Measurements from ENCODE around the gene CRX. TPM values are rescaled to one million over a fixed set of nuclear protein-coding genes. Genes with fewer than 3 reads are reported as not detected.
"Not testable (repeated sequence)": the region's sequence is repeated elsewhere in the genome, so short reads cannot be mapped to it uniquely, and the experiment has no call there.

CRX gene
- total RNA-seq, 2 donors from 2014 or later, result 0.44 to 0.66 TPM

GRCh38 chr19:47848823-47849473 lies 27.2 kb downstream of the CRX start:
- Mint-ChIP-seq H3K4me3 (peak overlapping the region; percentile 56), H3K36me3 (ENCODE audit: low read depth) (no peaks in the 10 kb centered on the region), H3K27ac (peak overlapping the region; percentile 95), H3K9me3 (no peaks in the 10 kb centered on the region), H3K4me1 (peaks cover 26% of the 10 kb centered on the region), H3K27me3 (ENCODE audit: insufficient read depth) (no peaks in the 10 kb centered on the region)
- Histone ChIP-seq H3K27ac (ENCODE audit: low read depth, low read length) (peak overlapping the region; percentile 49), H3K4me3 (ENCODE audit: low read length) (peak overlapping the region; percentile 77), H3K36me3 (ENCODE audit: control insufficient read depth, insufficient read depth, low read length) (no peaks in the 10 kb centered on the region), H3K4me1 (ENCODE audit: control insufficient read depth, insufficient read depth, low read length) (no peaks in the 10 kb centered on the region), H3K9me3 (ENCODE audit: control insufficient read depth, low read length) (no peaks in the 10 kb centered on the region), H3K9ac (ENCODE audit: extremely low read depth, low read length, poor library complexity, severe bottlenecking) (peak overlapping the region; percentile 55), H3K27me3 (ENCODE audit: control insufficient read depth, insufficient read depth, low read length, poor library complexity, severe bottlenecking) (no peaks in the 10 kb centered on the region)
- WGBS, 2 experiments (ENCODE audit: insufficient coverage in 1 of 2, insufficient read length in 1 of 2), result 5 to 12% methylated on average over 10 to 22 of the region's 22 CpGs
- peak; percentile 96 for TF ChIP-seq CTCF (conservative IDR thresholded peaks at IDR 0.05)
- DNase-seq, result peak; percentile 94

GRCh38 chr19:47853003-47853402 lies 31.3 kb downstream of the CRX start:
- no peak for TF ChIP-seq CTCF (conservative IDR thresholded peaks at IDR 0.05)
- H3K4me1 Mint-ChIP-seq, result peaks cover 26% of the 10 kb centered on the region
- H3K27ac ChIP-seq (ENCODE audit: low read depth, low read length), result no peak overlapping the region
- H3K4me3 Mint-ChIP-seq, result no peak overlapping the region
- H3K9ac ChIP-seq (ENCODE audit: extremely low read depth, low read length, poor library complexity, severe bottlenecking), result no peak overlapping the region
- no peak overlapping the region for H3K27ac Mint-ChIP-seq
- no peaks in the 10 kb centered on the region for H3K9me3 Mint-ChIP-seq
- H3K27me3 ChIP-seq (ENCODE audit: control insufficient read depth, insufficient read depth, low read length, poor library complexity, severe bottlenecking), result no peaks in the 10 kb centered on the region
- no peaks in the 10 kb centered on the region for H3K4me1 ChIP-seq (ENCODE audit: control insufficient read depth, insufficient read depth, low read length)
- no peak overlapping the region for H3K4me3 ChIP-seq (ENCODE audit: low read length)
- H3K27me3 Mint-ChIP-seq (ENCODE audit: insufficient read depth), result no peaks in the 10 kb centered on the region
- H3K9me3 ChIP-seq (ENCODE audit: control insufficient read depth, low read length), result no peaks in the 10 kb centered on the region
- H3K36me3 ChIP-seq (ENCODE audit: control insufficient read depth, insufficient read depth, low read length), result no peaks in the 10 kb centered on the region
- DNase-seq, result no peak
- H3K36me3 Mint-ChIP-seq (ENCODE audit: low read depth), result no peaks in the 10 kb centered on the region
- 92 to 100% methylated on average over 2 to 5 of the region's 5 CpGs for WGBS, 2 experiments (ENCODE audit: insufficient coverage in 1 of 2, insufficient read length in 1 of 2)

- no peak overlapping the region for H3K27ac Mint-ChIP-seq
- no peak overlapping the region for H3K4me3 Mint-ChIP-seq
- peaks cover 16% of the 10 kb centered on the region for H3K4me1 Mint-ChIP-seq
- H3K27me3 Mint-ChIP-seq (ENCODE audit: insufficient read depth), result no peaks in the 10 kb centered on the region
- no peaks in the 10 kb centered on the region for H3K9me3 ChIP-seq (ENCODE audit: control insufficient read depth, low read length)
- H3K4me3 ChIP-seq (ENCODE audit: low read length), result no peak overlapping the region
- no peak for TF ChIP-seq CTCF (conservative IDR thresholded peaks at IDR 0.05)
- H3K4me1 ChIP-seq (ENCODE audit: control insufficient read depth, insufficient read depth, low read length), result no peaks in the 10 kb centered on the region
- 87 to 93% methylated on average over 4 of the region's 4 CpGs for WGBS, 2 experiments (ENCODE audit: insufficient coverage in 1 of 2, insufficient read length in 1 of 2)
- no peaks in the 10 kb centered on the region for H3K27me3 ChIP-seq (ENCODE audit: control insufficient read depth, insufficient read depth, low read length, poor library complexity, severe bottlenecking)
- H3K9me3 Mint-ChIP-seq, result no peaks in the 10 kb centered on the region
- H3K27ac ChIP-seq (ENCODE audit: low read depth, low read length), result no peak overlapping the region
- no peak for DNase-seq
- H3K9ac ChIP-seq (ENCODE audit: extremely low read depth, low read length, poor library complexity, severe bottlenecking), result no peak overlapping the region
- H3K36me3 ChIP-seq (ENCODE audit: control insufficient read depth, insufficient read depth, low read length), result no peaks in the 10 kb centered on the region
- no peaks in the 10 kb centered on the region for H3K36me3 Mint-ChIP-seq (ENCODE audit: low read depth)
These were observed 32.7 kb downstream of the CRX start for GRCh38 chr19:47854459-47854858.

- not testable (repeated sequence) for H3K27me3 Mint-ChIP-seq (ENCODE audit: insufficient read depth); H3K9ac ChIP-seq (ENCODE audit: extremely low read depth, low read length, poor library complexity, severe bottlenecking); H3K4me3 Mint-ChIP-seq; H3K4me3 ChIP-seq (ENCODE audit: low read length); DNase-seq; H3K27ac Mint-ChIP-seq; H3K9me3 ChIP-seq (ENCODE audit: control insufficient read depth, low read length); H3K36me3 Mint-ChIP-seq (ENCODE audit: low read depth); H3K4me1 ChIP-seq (ENCODE audit: control insufficient read depth, insufficient read depth, low read length); H3K27ac ChIP-seq (ENCODE audit: low read depth, low read length); H3K9me3 Mint-ChIP-seq; H3K36me3 ChIP-seq (ENCODE audit: control insufficient read depth, insufficient read depth, low read length); H3K4me1 Mint-ChIP-seq; H3K27me3 ChIP-seq (ENCODE audit: control insufficient read depth, insufficient read depth, low read length, poor library complexity, severe bottlenecking)
- WGBS, 2 experiments (ENCODE audit: insufficient coverage in 1 of 2, insufficient read length in 1 of 2), result 94 to 95% methylated on average over 9 of the region's 9 CpGs
These were observed 36.5 kb downstream of the CRX start for GRCh38 chr19:47858231-47858630.

- not testable (repeated sequence) for H3K4me3 ChIP-seq (ENCODE audit: low read length); H3K9me3 Mint-ChIP-seq; H3K4me1 Mint-ChIP-seq; H3K27ac ChIP-seq (ENCODE audit: low read depth, low read length); H3K27me3 Mint-ChIP-seq (ENCODE audit: insufficient read depth); H3K27ac Mint-ChIP-seq; H3K9me3 ChIP-seq (ENCODE audit: control insufficient read depth, low read length); H3K9ac ChIP-seq (ENCODE audit: extremely low read depth, low read length, poor library complexity, severe bottlenecking); H3K36me3 ChIP-seq (ENCODE audit: control insufficient read depth, insufficient read depth, low read length); H3K4me1 ChIP-seq (ENCODE audit: control insufficient read depth, insufficient read depth, low read length); H3K36me3 Mint-ChIP-seq (ENCODE audit: low read depth); H3K4me3 Mint-ChIP-seq; H3K27me3 ChIP-seq (ENCODE audit: control insufficient read depth, insufficient read depth, low read length, poor library complexity, severe bottlenecking); DNase-seq
- 91 to 100% methylated on average over 3 to 9 of the region's 9 CpGs for WGBS, 2 experiments (ENCODE audit: insufficient coverage in 1 of 2, insufficient read length in 1 of 2)
These were observed 37.0 kb downstream of the CRX start, which contains the start of gene TPRX2 for GRCh38 chr19:47858646-47859285. TPRX2 (plus strand) TSS chr19:47859235; CDS start chr19:47859247, 12 bp downstream.
